ENCODE measurements around the gene ESYT1. TPM values are rescaled to one million over a fixed set of nuclear protein-coding genes. Genes with fewer than 3 reads are reported as not detected.
A peak's percentile ranks its signal among the peaks of the same experiment; 100 is the strongest.

ESYT1 gene
- polyA plus RNA-seq, 1 donor from 2014 or later, result 19.6 TPM

GRCh38 chr12:56153678-56154065, 25.6 kb downstream of the ESYT1 start:
- H3K27me3 ChIP-seq (ENCODE audit: insufficient read depth, low read depth, low read length), result no peaks in the 10 kb centered on the region
- no peaks in the 10 kb centered on the region for H3K36me3 ChIP-seq (ENCODE audit: insufficient read depth, low read length)
- peak overlapping the region; percentile 73 for H3K4me3 ChIP-seq (ENCODE audit: low read length)
- H2AFZ ChIP-seq (ENCODE audit: low read depth, low read length), result no peak overlapping the region
- peak overlapping the region; percentile 80 for H3K9ac ChIP-seq (ENCODE audit: low read length)
- H3K4me2 ChIP-seq (ENCODE audit: low read length), result peak overlapping the region; percentile 99
- no peak overlapping the region for H3K27ac ChIP-seq (ENCODE audit: low read length)
- TF ChIP-seq MXI1 (conservative IDR thresholded peaks at IDR 0.05; ENCODE audit: poor library complexity, severe bottlenecking), result no peak
- no peak for TF ChIP-seq POLR2AphosphoS5 (IDR thresholded peaks at IDR 0.05)
- no peak for TF ChIP-seq EP300 (conservative IDR thresholded peaks at IDR 0.05; ENCODE audit: poor library complexity, severe bottlenecking)
- TF ChIP-seq REST (IDR thresholded peaks at IDR 0.05; ENCODE audit: borderline replicate concordance), result no peak
- TF ChIP-seq EZH2 (IDR thresholded peaks at IDR 0.05; ENCODE audit: borderline replicate concordance, insufficient read depth, low read length, poor library complexity, severe bottlenecking), result no peak
- TF ChIP-seq, protein P1, sequence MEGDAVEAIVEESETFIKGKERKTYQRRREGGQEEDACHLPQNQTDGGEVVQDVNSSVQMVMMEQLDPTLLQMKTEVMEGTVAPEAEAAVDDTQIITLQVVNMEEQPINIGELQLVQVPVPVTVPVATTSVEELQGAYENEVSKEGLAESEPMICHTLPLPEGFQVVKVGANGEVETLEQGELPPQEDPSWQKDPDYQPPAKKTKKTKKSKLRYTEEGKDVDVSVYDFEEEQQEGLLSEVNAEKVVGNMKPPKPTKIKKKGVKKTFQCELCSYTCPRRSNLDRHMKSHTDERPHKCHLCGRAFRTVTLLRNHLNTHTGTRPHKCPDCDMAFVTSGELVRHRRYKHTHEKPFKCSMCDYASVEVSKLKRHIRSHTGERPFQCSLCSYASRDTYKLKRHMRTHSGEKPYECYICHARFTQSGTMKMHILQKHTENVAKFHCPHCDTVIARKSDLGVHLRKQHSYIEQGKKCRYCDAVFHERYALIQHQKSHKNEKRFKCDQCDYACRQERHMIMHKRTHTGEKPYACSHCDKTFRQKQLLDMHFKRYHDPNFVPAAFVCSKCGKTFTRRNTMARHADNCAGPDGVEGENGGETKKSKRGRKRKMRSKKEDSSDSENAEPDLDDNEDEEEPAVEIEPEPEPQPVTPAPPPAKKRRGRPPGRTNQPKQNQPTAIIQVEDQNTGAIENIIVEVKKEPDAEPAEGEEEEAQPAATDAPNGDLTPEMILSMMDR (IDR thresholded peaks at IDR 0.05; ENCODE audit: poor library complexity, severe bottlenecking), result no peak
- no peak for TF ChIP-seq SMC3 (conservative IDR thresholded peaks at IDR 0.05; ENCODE audit: poor library complexity)
- no peak for TF ChIP-seq RAD21 (conservative IDR thresholded peaks at IDR 0.05)
- no peak for TF ChIP-seq TAF1 (IDR thresholded peaks at IDR 0.05; ENCODE audit: low read depth)
- no peaks in the 10 kb centered on the region for H4K20me1 ChIP-seq (ENCODE audit: insufficient read depth)
- H3K79me2 ChIP-seq (replicated peaks; ENCODE audit: insufficient read depth, low read length), result peaks cover 18% of the 10 kb centered on the region
- no peaks in the 10 kb centered on the region for H3K9me3 ChIP-seq (ENCODE audit: low read length)
- peaks cover 3% of the 10 kb centered on the region for H3F3A ChIP-seq (ENCODE audit: insufficient read depth, low read length, poor library complexity, severe bottlenecking)
- no peaks in the 10 kb centered on the region for H3K9me2 ChIP-seq (ENCODE audit: insufficient read depth, low read length)

DNA sequence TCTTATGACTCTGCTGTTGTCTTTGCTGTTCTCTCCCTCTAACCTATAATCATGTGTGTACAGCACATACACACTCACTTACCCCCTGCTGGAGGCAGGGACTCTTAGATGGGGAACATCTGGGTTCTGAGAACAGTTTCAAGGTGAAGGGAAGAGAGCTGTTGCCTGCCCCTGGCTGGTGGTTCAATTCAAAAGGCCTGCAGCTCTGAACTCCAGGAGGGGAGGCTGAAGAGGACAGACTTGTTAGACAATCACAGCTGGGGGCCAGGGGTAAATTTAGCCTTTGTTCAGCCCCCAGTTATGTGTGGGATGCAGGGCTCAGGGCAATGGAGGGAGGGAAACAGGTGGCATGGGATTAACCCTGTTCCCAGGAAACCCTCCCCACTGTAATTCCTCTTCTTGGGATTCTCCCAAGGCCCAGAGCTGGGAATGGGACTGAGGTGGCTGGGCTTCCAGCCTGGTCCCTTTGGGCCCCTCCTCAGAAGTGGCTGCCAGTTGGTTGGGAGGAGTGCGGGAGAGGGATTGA, 26.2 kb downstream of the ESYT1 start:
- Histone ChIP-seq H3K9ac (ENCODE audit: low read length) (peak overlapping the region; percentile 16), H3F3A (ENCODE audit: insufficient read depth, low read length, poor library complexity, severe bottlenecking) (peaks cover 3% of the 10 kb centered on the region), H3K4me3 (ENCODE audit: low read length) (peak overlapping the region; percentile 73), H3K27ac (ENCODE audit: low read length) (no peak overlapping the region), H2AFZ (ENCODE audit: low read depth, low read length) (no peak overlapping the region), H3K27me3 (ENCODE audit: insufficient read depth, low read depth, low read length) (no peaks in the 10 kb centered on the region), H3K79me2 (replicated peaks; ENCODE audit: insufficient read depth, low read length) (peaks cover 25% of the 10 kb centered on the region), H3K4me2 (ENCODE audit: low read length) (no peak overlapping the region), H3K36me3 (ENCODE audit: insufficient read depth, low read length) (peaks cover under 1% of the 10 kb centered on the region), H4K20me1 (ENCODE audit: insufficient read depth) (no peaks in the 10 kb centered on the region), H3K9me2 (ENCODE audit: insufficient read depth, low read length) (no peaks in the 10 kb centered on the region), H3K9me3 (ENCODE audit: low read length) (no peaks in the 10 kb centered on the region)
- TF ChIP-seq REST (IDR thresholded peaks at IDR 0.05; ENCODE audit: borderline replicate concordance) (no peak), SMC3 (conservative IDR thresholded peaks at IDR 0.05; ENCODE audit: poor library complexity) (no peak), RAD21 (conservative IDR thresholded peaks at IDR 0.05) (no peak), TAF1 (IDR thresholded peaks at IDR 0.05; ENCODE audit: low read depth) (no peak), EP300 (conservative IDR thresholded peaks at IDR 0.05; ENCODE audit: poor library complexity, severe bottlenecking) (no peak), POLR2AphosphoS5 (IDR thresholded peaks at IDR 0.05) (no peak), MXI1 (conservative IDR thresholded peaks at IDR 0.05; ENCODE audit: poor library complexity, severe bottlenecking) (no peak), EZH2 (IDR thresholded peaks at IDR 0.05; ENCODE audit: borderline replicate concordance, insufficient read depth, low read length, poor library complexity, severe bottlenecking) (no peak)
- TF ChIP-seq, protein P1 (IDR thresholded peaks at IDR 0.05; ENCODE audit: poor library complexity, severe bottlenecking), result no peak
